ENCODE results near the gene SLC37A2. TPM values are rescaled to one million over a fixed set of nuclear protein-coding genes. Genes with fewer than 3 reads are reported as not detected.
"Not testable (repeated sequence)": the region's sequence is repeated elsewhere in the genome, so short reads cannot be mapped to it uniquely, and the experiment has no call there.

SLC37A2 gene
- 10 to 100 TPM in 2 of 4 donors, 1 to 10 TPM in 2; 1.1 to 19.8 (median 10.6) TPM for polyA plus RNA-seq
- long read RNA-seq, donor 1, partial matches to known transcripts, result 17 of 18 reads
- long read RNA-seq, donor 1, other reads (novel, unspliced or antisense), result 0 of 18 reads
- long read RNA-seq, donor 2, partial matches to known transcripts, result 0 of 2 reads
- long read RNA-seq, donor 2, other reads (novel, unspliced or antisense), result 0 of 2 reads
- long read RNA-seq, donor 3, partial matches to known transcripts, result 0 of 1 reads
- long read RNA-seq, donor 3, other reads (novel, unspliced or antisense), result 0 of 1 reads
- long read RNA-seq, donor 4, result 0 reads
- long read RNA-seq, donor 5, result 0 reads
- long read RNA-seq, donor 6, partial matches to known transcripts, result 5 of 6 reads
- long read RNA-seq, donor 6, other reads (novel, unspliced or antisense), result 0 of 6 reads
- long read RNA-seq, donor 7, result 0 reads
- long read RNA-seq, donor 8, result 0 reads
- long read RNA-seq, donor 9, partial matches to known transcripts, result 0 of 1 reads
- long read RNA-seq, donor 9, other reads (novel, unspliced or antisense), result 0 of 1 reads
- long read RNA-seq, donor 10, partial matches to known transcripts, result 0 of 1 reads
- long read RNA-seq, donor 10, other reads (novel, unspliced or antisense), result 0 of 1 reads

DNA sequence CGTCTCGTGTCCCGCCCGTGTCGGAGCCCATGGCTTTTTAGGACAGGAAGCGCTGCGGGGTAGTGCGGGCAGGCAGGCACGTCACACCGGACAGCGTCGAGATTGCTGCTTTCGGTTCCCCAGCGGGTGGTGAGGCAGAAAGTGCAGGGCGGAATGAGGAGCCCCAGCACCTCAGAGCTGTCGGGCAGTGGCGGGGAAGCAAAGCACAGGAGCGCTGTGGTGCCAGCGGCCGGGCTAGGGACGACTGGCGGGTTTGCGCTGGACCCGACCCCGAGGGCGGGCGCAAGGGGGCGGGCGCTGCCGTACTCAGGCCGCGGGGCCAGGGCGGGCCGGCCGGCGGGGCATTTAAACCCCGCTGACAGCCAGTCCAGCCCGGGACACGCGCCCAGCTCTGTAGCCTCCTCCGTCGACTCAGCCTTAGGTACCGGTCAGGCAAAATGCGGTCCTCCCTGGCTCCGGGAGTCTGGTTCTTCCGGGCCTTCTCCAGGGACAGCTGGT lies at the start of gene SLC37A2:
Gene SLC37A2, plus strand, starts transcription at position 375 of the 498 bp plus-strand sequence. Its CDS starts 63 bp downstream, at position 438.
- peak within 1 kb of the TSS; percentile 57 to 87 (median 81) for H3K27ac ChIP-seq (ENCODE audit: low read depth in 1 of 3, low read length in 2 of 3)
- H3K4me3 ChIP-seq (ENCODE audit: low read depth in 1 of 3, low read length in 3 of 3), result peak within 1 kb of the TSS; percentile 44 to 74 (median 69)
- peak; percentile 67 to 86 for DNase-seq
- 0 to 1% (median 1%) methylated on average over 39 to 46 of the region's 46 CpGs for WGBS, 3 donors
- no peaks in the 10 kb centered on the region for H3K9me3 ChIP-seq (ENCODE audit: control insufficient read depth in 2 of 2, insufficient read depth in 1 of 2, low read depth in 1 of 2, low read length in 1 of 2)
- peaks cover 0 to 29% (median 0%) of the 10 kb centered on the region in 3 donors for H3K4me1 ChIP-seq (ENCODE audit: control insufficient read depth in 3 of 3, insufficient read depth in 2 of 3, low read depth in 1 of 3, low read length in 2 of 3)
- H3K36me3 ChIP-seq (ENCODE audit: control insufficient read depth in 3 of 3, insufficient read depth in 2 of 3, low read depth in 1 of 3, low read length in 3 of 3), result no peaks in the 10 kb centered on the region
- FAIRE-seq, result no peak
- H3K27me3 ChIP-seq (ENCODE audit: control insufficient read depth in 3 of 3, insufficient read depth in 3 of 3, low read length in 3 of 3), result peaks cover 0 to 4% (median 0%) of the 10 kb centered on the region in 3 donors

DNA sequence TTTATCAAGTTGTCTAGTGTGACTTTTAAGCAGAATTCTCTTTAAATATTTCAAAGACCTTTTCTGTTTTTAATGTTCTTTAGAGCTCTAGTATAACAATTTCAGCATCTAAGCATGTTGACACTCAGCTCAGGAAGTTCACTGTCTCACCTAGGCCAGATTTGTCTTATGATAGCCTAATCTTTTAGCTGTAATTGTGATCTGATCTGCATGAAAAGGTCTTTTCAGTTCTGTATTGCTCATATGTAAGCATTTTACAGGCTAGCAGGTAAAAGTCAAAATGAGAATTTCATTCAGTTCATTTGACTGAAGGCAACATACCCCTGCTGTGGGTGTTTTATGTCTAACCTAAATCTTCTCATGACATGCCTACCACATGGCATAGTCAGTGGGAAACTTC lies 46.7 kb upstream of the SLC37A2 start:
- H3K4me3 ChIP-seq (ENCODE audit: low read depth in 1 of 3, low read length in 3 of 3), result no peak overlapping the region
- H3K9me3 ChIP-seq (ENCODE audit: control insufficient read depth in 2 of 2, insufficient read depth in 1 of 2, low read depth in 1 of 2, low read length in 1 of 2), result no peaks in the 10 kb centered on the region
- FAIRE-seq (no peak), DNase-seq (no peak)
- no peaks in the 10 kb centered on the region for H3K27me3 ChIP-seq (ENCODE audit: control insufficient read depth in 3 of 3, insufficient read depth in 3 of 3, low read length in 3 of 3)
- no peaks in the 10 kb centered on the region for H3K36me3 ChIP-seq (ENCODE audit: control insufficient read depth in 3 of 3, insufficient read depth in 2 of 3, low read depth in 1 of 3, low read length in 3 of 3)
- no peaks in the 10 kb centered on the region for H3K4me1 ChIP-seq (ENCODE audit: control insufficient read depth in 3 of 3, insufficient read depth in 2 of 3, low read depth in 1 of 3, low read length in 2 of 3)
- H3K27ac ChIP-seq (ENCODE audit: low read depth in 1 of 3, low read length in 2 of 3), result no peak overlapping the region

DNA sequence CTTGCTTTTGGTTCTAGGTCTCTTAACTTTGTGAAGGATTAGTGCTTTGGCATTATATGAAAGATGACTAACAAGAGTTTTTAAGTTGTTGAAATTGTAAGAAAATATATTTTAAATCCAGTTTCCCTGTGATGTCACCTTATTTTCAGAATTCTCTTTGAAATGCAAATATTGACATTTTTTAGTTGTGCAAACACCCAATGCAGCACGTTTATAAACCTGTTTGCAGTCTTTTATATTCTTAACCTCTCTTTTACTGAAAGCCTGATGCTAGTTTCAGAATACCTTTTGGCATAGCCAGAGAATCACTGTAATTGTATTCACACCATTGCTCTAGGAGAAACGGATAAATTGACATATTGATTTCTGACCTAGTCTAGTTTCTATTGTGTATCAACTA lies 42.8 kb upstream of the SLC37A2 start:
- Histone ChIP-seq H3K4me3 (ENCODE audit: low read depth in 1 of 3, low read length in 3 of 3) (no peak overlapping the region), H3K27me3 (ENCODE audit: control insufficient read depth in 3 of 3, insufficient read depth in 3 of 3, low read length in 3 of 3) (no peaks in the 10 kb centered on the region), H3K27ac (ENCODE audit: low read depth in 1 of 3, low read length in 2 of 3) (no peak overlapping the region), H3K4me1 (ENCODE audit: control insufficient read depth in 3 of 3, insufficient read depth in 2 of 3, low read depth in 1 of 3, low read length in 2 of 3) (no peaks in the 10 kb centered on the region), H3K36me3 (ENCODE audit: control insufficient read depth in 3 of 3, insufficient read depth in 2 of 3, low read depth in 1 of 3, low read length in 3 of 3) (no peaks in the 10 kb centered on the region), H3K9me3 (ENCODE audit: control insufficient read depth in 2 of 2, insufficient read depth in 1 of 2, low read depth in 1 of 2, low read length in 1 of 2) (no peaks in the 10 kb centered on the region)
- FAIRE-seq, result no peak
- WGBS, 3 donors, result 58 to 74% (median 67%) methylated on average over 2 of the region's 2 CpGs
- no peak for DNase-seq

DNA sequence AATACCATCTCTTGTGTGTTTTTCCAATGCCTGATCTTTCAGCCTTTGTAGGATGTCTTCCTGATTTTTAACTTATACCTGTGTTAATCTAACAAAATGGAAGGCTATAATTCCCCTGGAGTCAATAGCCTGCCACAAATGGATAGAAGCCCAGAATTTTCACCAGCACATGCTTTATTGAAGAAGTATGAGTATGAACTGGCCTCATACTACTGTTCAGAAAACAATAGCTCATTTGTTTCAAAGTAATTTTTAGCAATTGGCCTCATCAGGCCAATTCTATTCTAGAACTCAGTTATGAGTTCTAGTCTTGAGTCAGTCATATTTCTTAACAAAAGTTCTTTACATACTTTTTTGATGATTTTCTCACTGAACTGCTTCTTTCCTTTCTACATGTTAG lies 40.6 kb upstream of the SLC37A2 start:
- FAIRE-seq (no peak), DNase-seq (no peak)
- no peak overlapping the region for H3K27ac ChIP-seq (ENCODE audit: low read depth in 1 of 3, low read length in 2 of 3)
- no peaks in the 10 kb centered on the region for H3K36me3 ChIP-seq (ENCODE audit: control insufficient read depth in 3 of 3, insufficient read depth in 2 of 3, low read depth in 1 of 3, low read length in 3 of 3)
- no peak overlapping the region for H3K4me3 ChIP-seq (ENCODE audit: low read depth in 1 of 3, low read length in 3 of 3)
- H3K4me1 ChIP-seq (ENCODE audit: control insufficient read depth in 3 of 3, insufficient read depth in 2 of 3, low read depth in 1 of 3, low read length in 2 of 3), result no peaks in the 10 kb centered on the region
- H3K9me3 ChIP-seq (ENCODE audit: control insufficient read depth in 2 of 2, insufficient read depth in 1 of 2, low read depth in 1 of 2, low read length in 1 of 2), result no peaks in the 10 kb centered on the region
- H3K27me3 ChIP-seq (ENCODE audit: control insufficient read depth in 3 of 3, insufficient read depth in 3 of 3, low read length in 3 of 3), result no peaks in the 10 kb centered on the region

DNA sequence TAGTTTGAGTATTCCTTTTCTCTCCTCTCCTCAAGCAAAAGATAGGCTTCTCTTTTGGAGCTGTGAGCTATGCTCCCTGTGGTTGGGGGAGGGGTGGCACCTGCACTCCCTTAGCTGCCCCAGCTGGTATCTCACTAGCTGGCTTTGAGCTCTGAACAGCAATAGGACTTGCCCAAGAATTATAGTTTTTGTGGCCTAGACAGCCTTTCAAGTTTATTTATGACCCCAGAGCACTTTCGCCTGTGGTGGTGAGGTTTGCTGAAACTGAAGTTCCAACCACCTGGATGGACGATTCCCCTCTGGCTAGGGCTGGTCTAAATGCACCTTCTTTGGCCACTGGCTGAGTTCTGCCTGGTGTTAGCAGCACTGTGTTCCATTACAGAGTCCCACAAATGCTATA lies 37.1 kb upstream of the SLC37A2 start:
- Histone ChIP-seq H3K36me3 (ENCODE audit: control insufficient read depth in 3 of 3, insufficient read depth in 2 of 3, low read depth in 1 of 3, low read length in 3 of 3) (no peaks in the 10 kb centered on the region), H3K9me3 (ENCODE audit: control insufficient read depth in 2 of 2, insufficient read depth in 1 of 2, low read depth in 1 of 2, low read length in 1 of 2) (no peaks in the 10 kb centered on the region), H3K4me3 (ENCODE audit: low read depth in 1 of 3, low read length in 3 of 3) (no peak overlapping the region), H3K27me3 (ENCODE audit: control insufficient read depth in 3 of 3, insufficient read depth in 3 of 3, low read length in 3 of 3) (no peaks in the 10 kb centered on the region), H3K4me1 (ENCODE audit: control insufficient read depth in 3 of 3, insufficient read depth in 2 of 3, low read depth in 1 of 3, low read length in 2 of 3) (no peaks in the 10 kb centered on the region), H3K27ac (ENCODE audit: low read depth in 1 of 3, low read length in 2 of 3) (no peak overlapping the region)
- no peak for FAIRE-seq
- 89 to 95% (median 92%) methylated on average over 2 of the region's 2 CpGs for WGBS, 3 donors
- no peak for DNase-seq

DNA sequence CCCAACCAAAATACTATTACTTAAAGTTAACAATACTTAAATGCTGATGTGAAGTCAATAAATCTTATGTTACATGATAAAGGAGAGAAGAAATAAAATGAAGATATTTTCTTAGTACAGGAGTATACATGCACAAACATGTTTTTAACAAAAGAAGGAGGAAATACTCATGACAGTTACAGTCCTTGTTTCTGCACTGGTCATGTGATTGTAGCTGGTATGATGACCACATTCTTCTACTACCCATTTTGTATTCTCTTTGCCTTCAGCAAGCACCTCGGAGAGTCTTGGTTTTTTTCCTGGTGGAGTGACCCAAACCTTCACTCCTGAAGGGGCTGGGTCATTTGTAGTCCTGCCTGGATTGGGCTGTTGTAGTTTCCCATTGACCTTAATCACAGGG lies 33.7 kb upstream of the SLC37A2 start:
- H3K27ac ChIP-seq (ENCODE audit: low read depth in 1 of 3, low read length in 2 of 3); H3K4me1 ChIP-seq (ENCODE audit: control insufficient read depth in 3 of 3, insufficient read depth in 2 of 3, low read depth in 1 of 3, low read length in 2 of 3); H3K9me3 ChIP-seq (ENCODE audit: control insufficient read depth in 2 of 2, insufficient read depth in 1 of 2, low read depth in 1 of 2, low read length in 1 of 2); DNase-seq; H3K4me3 ChIP-seq (ENCODE audit: low read depth in 1 of 3, low read length in 3 of 3); H3K36me3 ChIP-seq (ENCODE audit: control insufficient read depth in 3 of 3, insufficient read depth in 2 of 3, low read depth in 1 of 3, low read length in 3 of 3); H3K27me3 ChIP-seq (ENCODE audit: control insufficient read depth in 3 of 3, insufficient read depth in 3 of 3, low read length in 3 of 3); FAIRE-seq: not testable (repeated sequence)
- 75 to 88% (median 86%) methylated on average over 1 of the region's 1 CpG for WGBS, 3 donors

DNA sequence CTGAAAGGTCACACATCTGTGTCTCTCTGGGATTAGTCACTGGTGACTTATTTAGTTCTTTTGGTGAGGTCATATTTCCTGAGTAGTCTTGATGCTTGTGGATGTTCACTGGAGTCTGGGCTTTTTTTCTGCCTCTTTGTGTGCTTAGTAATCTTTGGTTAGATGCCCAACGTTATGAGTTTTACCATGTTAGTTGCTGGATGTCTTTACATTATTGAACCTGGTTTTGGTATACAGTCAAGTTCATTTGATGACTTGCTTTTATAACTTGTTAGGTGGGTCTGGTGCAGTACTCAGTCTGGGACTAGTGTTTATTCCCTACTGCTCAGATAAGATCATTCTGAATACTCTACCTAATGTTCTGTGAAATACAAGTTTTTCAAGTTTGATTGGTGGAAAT lies 26.2 kb upstream of the SLC37A2 start:
- DNase-seq, result no peak
- H3K27me3 ChIP-seq (ENCODE audit: control insufficient read depth in 3 of 3, insufficient read depth in 3 of 3, low read length in 3 of 3), result no peaks in the 10 kb centered on the region
- H3K36me3 ChIP-seq (ENCODE audit: control insufficient read depth in 3 of 3, insufficient read depth in 2 of 3, low read depth in 1 of 3, low read length in 3 of 3), result no peaks in the 10 kb centered on the region
- 74 to 94% (median 76%) methylated on average over 1 of the region's 1 CpG for WGBS, 3 donors
- H3K4me3 ChIP-seq (ENCODE audit: low read depth in 1 of 3, low read length in 3 of 3), result no peak overlapping the region
- peaks cover 0 to 9% of the 10 kb centered on the region in 2 donors for H3K9me3 ChIP-seq (ENCODE audit: control insufficient read depth in 2 of 2, insufficient read depth in 1 of 2, low read depth in 1 of 2, low read length in 1 of 2)
- H3K4me1 ChIP-seq (ENCODE audit: control insufficient read depth in 3 of 3, insufficient read depth in 2 of 3, low read depth in 1 of 3, low read length in 2 of 3), result no peaks in the 10 kb centered on the region
- no peak overlapping the region for H3K27ac ChIP-seq (ENCODE audit: low read depth in 1 of 3, low read length in 2 of 3)
- FAIRE-seq, result no peak

DNA sequence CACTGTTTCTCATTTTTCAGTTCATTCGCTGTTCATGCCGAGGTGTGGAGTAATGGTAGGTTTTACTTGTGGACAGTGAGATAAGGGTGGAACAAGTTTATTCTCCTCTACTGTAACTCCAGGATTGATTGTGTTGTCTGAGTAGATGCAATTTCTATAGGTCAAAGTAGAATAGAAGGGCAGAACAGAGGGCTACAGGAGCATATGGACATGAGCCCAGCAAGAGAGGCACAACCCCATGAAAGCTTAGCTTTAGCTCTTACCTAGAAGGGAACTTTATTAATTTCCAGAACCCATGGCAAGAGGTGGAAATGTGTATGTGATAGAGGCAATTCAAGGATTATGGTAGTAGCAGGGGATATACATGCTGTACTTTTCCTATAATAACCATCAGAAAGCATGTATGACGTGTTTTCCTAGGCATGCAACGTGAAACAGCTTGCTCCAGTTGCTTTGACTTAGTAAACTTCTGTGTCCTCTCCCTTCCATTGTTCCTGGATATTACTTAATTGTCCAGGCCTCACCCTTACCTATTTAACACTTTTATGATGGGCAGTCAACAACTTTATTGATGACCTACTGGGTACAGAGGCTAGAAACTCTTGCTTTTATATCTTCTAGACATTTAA lies 13.8 kb upstream of the SLC37A2 start:
- H3K4me1 ChIP-seq (ENCODE audit: control insufficient read depth in 3 of 3, insufficient read depth in 2 of 3, low read depth in 1 of 3, low read length in 2 of 3), result peaks cover 0 to 11% (median 0%) of the 10 kb centered on the region in 3 donors
- peak overlapping the region in 1 of 3 donors; percentile 66 for H3K27ac ChIP-seq (ENCODE audit: low read depth in 1 of 3, low read length in 2 of 3)
- no peaks in the 10 kb centered on the region for H3K9me3 ChIP-seq (ENCODE audit: control insufficient read depth in 2 of 2, insufficient read depth in 1 of 2, low read depth in 1 of 2, low read length in 1 of 2)
- H3K4me3 ChIP-seq (ENCODE audit: low read depth in 1 of 3, low read length in 3 of 3), result no peak overlapping the region
- DNase-seq, result peak in 1 of 2 donors; percentile 53
- no peaks in the 10 kb centered on the region for H3K36me3 ChIP-seq (ENCODE audit: control insufficient read depth in 3 of 3, insufficient read depth in 2 of 3, low read depth in 1 of 3, low read length in 3 of 3)
- 74 to 82% (median 79%) methylated on average over 4 of the region's 4 CpGs for WGBS, 3 donors
- FAIRE-seq, result no peak
- H3K27me3 ChIP-seq (ENCODE audit: control insufficient read depth in 3 of 3, insufficient read depth in 3 of 3, low read length in 3 of 3), result no peaks in the 10 kb centered on the region
